ENCODE data around the gene C10orf67.

- TF ChIP-seq POLR2A (IDR thresholded peaks at IDR 0.05; ENCODE audit: low read length), result no peak
- no peak for TF ChIP-seq GATA1 (IDR thresholded peaks at IDR 0.05; ENCODE audit: low read depth, low read length)
Measured at GRCh38 chr10:23325132-23325531, 19.5 kb downstream of the C10orf67 start.
